Thymus (tissue), 11 donors: ENCODE results near the gene HCFC1. TPM values are rescaled to one million over a fixed set of nuclear protein-coding genes. Genes with fewer than 3 reads are reported as not detected.

ENCODE experiments used
- DNase-seq, 9 donors: peaks; one replicate each; pipeline ENCODE4 v3.0.0-alpha.2; 2013; ENCODE audit warnings: low spot score in 9 of 9, low read depth in 6 of 9, missing footprints in 1 of 9
- H3K27ac ChIP-seq, 2 donors: one replicate each; pipeline ENCODE4 v1.5.1; 2013; ENCODE audit warnings: control low read depth in 1 of 2, low read depth in 1 of 2, low read length in 1 of 2, mild to moderate bottlenecking in 1 of 2, moderate library complexity in 1 of 2
- H3K27me3 ChIP-seq, 2 donors: one replicate each; pipeline ENCODE4 v1.5.1; 2013; ENCODE audit warnings: low read length in 1 of 2; ENCODE audit not compliant: control insufficient read depth in 2 of 2, insufficient read depth in 1 of 2
- H3K36me3 ChIP-seq, 2 donors: one replicate each; pipeline ENCODE4 v1.5.1; 2013; ENCODE audit warnings: low read length in 1 of 2, mild to moderate bottlenecking in 1 of 2, moderate library complexity in 1 of 2; ENCODE audit not compliant: control insufficient read depth in 2 of 2, insufficient read depth in 2 of 2
- H3K4me1 ChIP-seq, 2 donors: one replicate each; pipeline ENCODE4 v1.5.1; 2013; ENCODE audit warnings: low read length in 2 of 2; ENCODE audit not compliant: control insufficient read depth in 2 of 2, insufficient read depth in 2 of 2
- H3K4me3 ChIP-seq, 2 donors: one replicate each; pipeline ENCODE4 v1.5.1; 2013; ENCODE audit warnings: low read length in 2 of 2, control low read depth in 1 of 2, mild to moderate bottlenecking in 1 of 2
- H3K9me3 ChIP-seq, 2 donors: one replicate each; pipeline ENCODE4 v1.5.1; 2013; ENCODE audit warnings: low read length in 1 of 2, mild to moderate bottlenecking in 1 of 2; ENCODE audit not compliant: control insufficient read depth in 2 of 2, insufficient read depth in 1 of 2
- WGBS: extraction: QIAGEN DNeasy Blood & Tissue Kit; methylation state at CpG from one replicate; pipeline ENCODE4 v1.1.7; 2013; 5-methylcytosine and 5-hydroxymethylcytosine counted together
- polyA plus RNA-seq: library from polyadenylated mRNA; stranded (reverse); fragments of 200-250 nt; gene quantifications from one replicate; pipeline ENCODE4 v1.2.3, GENCODE V29; 2013
- total RNA-seq: library from RNA; stranded (reverse); fragments of 120-200 nt; gene quantifications from one replicate; pipeline ENCODE4 v1.2.4, GENCODE V29; 2013
- donor health status: healthy.

The HCFC1 gene
- total and polyA plus RNA-seq, 2 donors = 12.7 to 21.9 TPM

DNA sequence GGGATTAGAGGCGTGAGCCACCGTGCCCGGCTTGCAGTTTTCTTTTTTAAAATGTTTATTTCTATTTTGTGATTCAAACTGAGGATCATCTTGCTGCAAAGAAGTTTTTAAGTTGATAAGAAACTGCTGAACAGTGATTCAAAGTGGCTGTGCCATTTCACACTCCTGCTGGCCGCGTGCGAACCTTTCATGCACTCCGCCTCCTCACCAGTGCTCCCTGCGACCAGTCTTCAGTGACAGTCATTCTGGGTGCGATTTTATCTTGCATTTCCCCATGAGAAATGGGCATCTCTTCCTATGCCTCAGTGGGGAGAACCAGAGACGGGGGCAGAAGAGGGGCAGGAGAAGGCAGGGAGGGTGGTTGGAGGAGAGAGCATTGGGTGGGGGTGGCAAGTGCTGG, 22.4 kb upstream of the HCFC1 start:
- Histone ChIP-seq H3K4me1 (peaks cover 2 to 12% of the 10 kb centered on the region in 2 donors), H3K9me3 (no peaks in the 10 kb centered on the region), H3K36me3 (no peaks in the 10 kb centered on the region), H3K27me3 (peaks cover 0 to 16% of the 10 kb centered on the region in 2 donors), H3K4me3 (no peak overlapping the region), H3K27ac (no peak overlapping the region)
- 95% methylated on average over 10 of the region's 10 CpGs for WGBS
- DNase-seq = no peak

DNA sequence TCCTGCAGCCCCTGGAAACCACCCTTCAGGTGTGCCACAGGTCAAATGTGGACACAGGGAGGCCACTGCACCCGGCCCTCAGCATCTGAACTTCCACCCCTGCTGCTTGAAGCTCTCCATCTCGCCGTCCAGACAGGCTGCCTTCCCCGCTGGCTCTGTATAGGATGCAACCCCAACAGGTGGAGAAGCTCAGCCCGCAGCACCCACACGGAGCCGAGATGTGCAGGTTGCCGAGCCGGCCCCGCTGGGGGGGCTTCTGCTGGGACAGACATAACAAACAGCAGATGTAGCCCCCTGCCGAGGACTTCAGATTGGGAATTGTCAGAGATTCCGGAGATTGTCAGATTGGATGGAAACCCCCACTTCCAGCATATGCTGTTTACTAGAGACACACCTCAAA, 21.5 kb upstream of the HCFC1 start:
- DNase-seq = no peak
- WGBS = 98% methylated on average over 12 of the region's 12 CpGs
- H3K27me3 ChIP-seq = peaks cover 0 to 16% of the 10 kb centered on the region in 2 donors

DNA sequence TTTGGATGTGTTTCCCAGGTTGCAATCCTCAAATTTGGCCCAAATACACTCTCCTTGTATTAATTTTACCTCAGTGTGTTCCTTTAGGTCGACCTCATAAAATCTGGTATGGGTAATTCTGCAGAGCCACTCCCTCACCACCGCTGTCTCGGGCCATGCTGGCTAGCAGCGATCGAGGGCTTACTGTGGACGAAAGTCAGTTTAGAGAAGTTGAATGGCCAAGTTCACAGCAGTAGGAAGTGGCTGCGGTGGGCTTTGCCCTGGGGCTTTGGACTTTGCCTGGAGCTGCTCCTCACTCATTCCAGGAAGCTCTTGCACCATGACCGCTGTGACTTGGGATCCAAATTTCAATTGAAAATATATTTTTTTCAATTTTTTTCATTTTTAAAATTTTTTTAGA, 20.6 kb upstream of the HCFC1 start:
- H3K27ac ChIP-seq = no peak overlapping the region
- no peaks in the 10 kb centered on the region for H3K9me3 ChIP-seq
- H3K4me3 ChIP-seq = no peak overlapping the region
- H3K27me3 ChIP-seq = peaks cover 0 to 15% of the 10 kb centered on the region in 2 donors
- WGBS = 92% methylated on average over 8 of the region's 8 CpGs
- no peaks in the 10 kb centered on the region for H3K36me3 ChIP-seq
- peaks cover 2 to 27% of the 10 kb centered on the region in 2 donors for H3K4me1 ChIP-seq
- no peak for DNase-seq

More for the DNA sequence above, 21.5 kb upstream of the HCFC1 start:
- H3K9me3 ChIP-seq = no peaks in the 10 kb centered on the region
- H3K4me1 ChIP-seq = peaks cover 2 to 20% of the 10 kb centered on the region in 2 donors
- H3K27ac ChIP-seq = no peak overlapping the region
- H3K4me3 ChIP-seq = no peak overlapping the region
- no peaks in the 10 kb centered on the region for H3K36me3 ChIP-seq

DNA sequence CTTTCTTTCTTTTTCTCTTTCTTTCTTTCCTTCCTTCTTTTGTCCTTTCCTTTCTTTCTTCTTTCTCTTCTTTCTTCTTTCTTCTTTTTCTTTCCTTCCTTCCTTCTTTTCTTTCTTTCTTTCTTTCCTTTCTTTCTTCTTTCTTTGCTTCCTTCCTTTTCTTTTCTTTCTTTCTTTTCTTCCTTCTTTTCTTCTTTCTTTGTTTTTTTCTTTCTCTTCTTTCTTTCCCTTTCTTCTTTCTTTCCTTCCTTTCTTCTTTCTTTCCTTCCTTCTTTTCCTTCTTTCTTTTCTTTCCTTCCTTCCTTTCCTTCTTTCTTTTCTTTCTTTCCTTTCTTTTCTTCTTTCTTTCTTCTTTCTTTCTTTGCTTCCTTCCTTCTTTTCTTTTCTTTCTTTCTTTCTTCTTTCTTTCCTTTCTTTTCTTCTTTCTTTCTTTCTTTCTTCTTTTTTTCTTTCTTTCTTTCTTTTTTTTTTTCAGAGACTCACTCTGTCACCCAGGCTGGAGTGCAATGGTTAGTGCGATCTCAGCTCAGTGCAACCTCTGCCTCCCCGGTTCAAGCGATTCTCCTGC, 19.5 kb upstream of the HCFC1 start:
- 98% methylated on average over 3 of the region's 3 CpGs for WGBS
- Histone ChIP-seq H3K9me3 (no peaks in the 10 kb centered on the region), H3K4me1 (peaks cover 2 to 37% of the 10 kb centered on the region in 2 donors), H3K27ac (no peak overlapping the region), H3K36me3 (no peaks in the 10 kb centered on the region), H3K27me3 (peaks cover 0 to 14% of the 10 kb centered on the region in 2 donors), H3K4me3 (no peak overlapping the region)
- DNase-seq = no peak

DNA sequence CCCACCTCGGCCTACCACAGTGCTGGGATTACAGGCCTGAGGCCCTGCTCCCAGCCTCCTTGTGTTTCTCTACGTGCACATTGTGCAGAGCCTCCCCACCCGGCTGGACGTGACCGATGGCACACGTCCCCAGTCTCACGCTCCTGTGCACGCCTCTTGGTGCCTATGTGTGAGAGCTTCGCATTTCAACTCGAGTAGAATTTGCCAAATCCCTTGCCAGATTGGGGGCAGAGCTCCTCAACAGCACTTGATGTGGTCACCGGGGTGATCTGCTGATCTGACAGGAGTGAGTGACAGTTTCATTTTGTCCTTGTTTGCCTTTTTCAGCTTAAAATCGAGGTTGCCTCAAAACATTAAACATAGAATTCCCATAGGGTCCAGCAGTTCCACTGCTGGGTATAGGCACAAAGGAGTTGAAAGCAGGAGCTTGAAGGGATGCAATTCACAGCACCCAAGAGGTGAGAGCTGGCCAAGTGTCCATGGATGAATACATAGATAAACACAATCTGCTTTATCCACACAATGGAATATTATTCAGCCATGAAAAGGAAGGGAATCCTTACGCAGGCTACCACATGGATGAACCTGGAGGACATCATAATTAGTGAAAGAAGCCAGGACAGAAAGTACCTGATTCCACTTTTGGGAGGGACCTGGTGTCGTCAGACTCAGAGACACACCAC, 18.5 kb upstream of the HCFC1 start:
- 48% methylated on average over 14 of the region's 14 CpGs for WGBS
- H3K36me3 ChIP-seq = no peaks in the 10 kb centered on the region
- peak in 1 of 9 donors; percentile 61 for DNase-seq
- peaks cover 4 to 45% of the 10 kb centered on the region in 2 donors for H3K4me1 ChIP-seq
- no peak overlapping the region for H3K4me3 ChIP-seq
- H3K27ac ChIP-seq = peak overlapping the region in 1 of 2 donors; percentile 58
- H3K9me3 ChIP-seq = peaks cover 0 to 3% of the 10 kb centered on the region in 2 donors
- H3K27me3 ChIP-seq = peaks cover 0 to 14% of the 10 kb centered on the region in 2 donors

DNA sequence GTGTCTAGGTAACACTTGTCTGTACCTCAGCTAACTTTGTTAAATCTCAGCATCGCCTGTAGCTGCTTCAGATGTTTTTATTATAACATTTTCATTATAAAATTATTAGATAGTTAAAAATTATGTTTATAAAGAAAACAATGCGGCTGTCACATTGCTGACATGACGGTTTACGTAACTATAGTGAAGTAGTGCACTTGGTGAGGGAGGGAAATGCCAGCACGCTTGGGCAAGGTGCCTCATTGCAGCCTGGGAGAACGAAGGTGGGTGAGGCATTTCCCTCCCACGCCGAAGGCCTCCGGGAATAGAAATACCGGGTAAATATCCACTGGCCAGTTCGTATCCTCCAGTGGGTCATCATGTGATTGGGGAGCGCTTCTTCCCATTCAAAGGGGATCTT, 16.9 kb upstream of the HCFC1 start:
- no peak for DNase-seq
- peaks cover 0 to 4% of the 10 kb centered on the region in 2 donors for H3K9me3 ChIP-seq
- H3K4me1 ChIP-seq = peaks cover 14 to 61% of the 10 kb centered on the region in 2 donors
- H3K4me3 ChIP-seq = no peak overlapping the region
- whole genome bisulfite sequencing = 98% methylated on average over 12 of the region's 12 CpGs
- H3K36me3 ChIP-seq = no peaks in the 10 kb centered on the region
- peaks cover 0 to 21% of the 10 kb centered on the region in 2 donors for H3K27me3 ChIP-seq
- no peak overlapping the region for H3K27ac ChIP-seq

DNA sequence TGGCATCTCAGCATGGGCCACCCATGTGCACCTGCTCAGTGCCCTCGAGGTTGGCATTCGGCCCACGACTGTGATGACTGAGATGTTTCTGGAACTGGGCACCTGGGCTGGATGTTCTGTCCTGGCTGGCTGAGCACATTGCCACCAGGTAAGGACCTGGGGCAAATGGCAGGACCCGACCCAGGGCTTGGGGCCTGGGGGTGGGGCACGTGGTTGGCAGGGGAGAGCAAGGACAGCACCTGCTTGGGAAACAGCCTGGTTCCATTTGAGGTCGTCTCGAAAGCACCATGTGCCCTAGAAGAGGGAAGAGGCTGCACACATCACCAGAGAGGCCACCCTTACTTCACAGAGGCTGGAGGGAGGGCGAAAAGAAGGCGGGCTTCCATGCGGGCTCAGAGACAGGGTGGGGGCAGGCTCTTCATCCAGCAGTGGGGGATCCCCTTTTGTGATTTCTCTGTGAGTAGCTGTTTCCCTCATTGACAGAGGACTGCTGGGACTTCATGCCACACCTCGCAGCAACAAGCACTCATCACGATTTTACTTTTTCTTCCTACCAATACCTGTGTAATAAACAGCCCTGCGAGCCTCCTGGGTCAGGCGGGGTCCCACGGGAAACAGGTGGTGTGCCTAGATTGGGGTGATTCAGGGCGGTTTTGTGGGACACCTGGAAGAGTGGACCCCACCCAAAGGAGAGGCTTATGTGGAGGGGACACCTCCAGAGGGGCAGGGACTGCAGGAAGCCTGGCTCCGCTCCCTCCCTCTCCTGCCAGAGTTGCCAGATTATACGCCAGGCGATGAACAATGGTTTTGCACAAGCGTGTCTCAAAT, 12.9 kb upstream of the HCFC1 start:
- peak in 1 of 9 donors; percentile 61 for DNase-seq
- peaks cover 0 to 4% of the 10 kb centered on the region in 2 donors for H3K9me3 ChIP-seq
- whole genome bisulfite sequencing = 35% methylated on average over 20 of the region's 20 CpGs
- H3K4me3 ChIP-seq = peak overlapping the region; percentile 50 to 54
- peaks cover 33 to 89% of the 10 kb centered on the region in 2 donors for H3K4me1 ChIP-seq
- H3K27me3 ChIP-seq = peaks cover 0 to 33% of the 10 kb centered on the region in 2 donors
- H3K27ac ChIP-seq = peak overlapping the region; percentile 77 to 99
- no peaks in the 10 kb centered on the region for H3K36me3 ChIP-seq

DNA sequence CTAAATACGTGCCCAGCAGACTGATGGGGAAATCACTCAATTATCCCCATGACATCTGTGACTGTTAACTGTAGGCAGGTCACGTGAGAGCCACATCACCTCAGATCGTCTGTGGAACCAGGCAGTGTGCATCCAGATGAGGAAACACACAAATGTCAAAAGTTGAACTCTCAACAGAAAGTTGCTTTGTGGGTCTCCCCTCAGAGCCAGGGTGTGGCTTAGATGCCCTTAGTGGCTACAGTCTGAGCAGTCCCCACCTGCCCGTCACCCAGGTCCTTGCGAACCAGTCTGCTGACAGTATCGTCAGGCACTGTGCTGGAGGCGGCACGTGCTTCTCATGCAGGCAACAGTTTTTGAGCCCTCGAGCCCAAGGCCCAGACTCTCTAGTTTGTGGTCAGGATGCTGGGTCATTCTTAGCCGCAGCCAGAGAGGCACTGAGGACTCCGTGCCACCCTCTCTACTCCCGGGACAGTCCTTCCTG, 11.7 kb upstream of the HCFC1 start:
- Histone ChIP-seq H3K27me3 (peaks cover 0 to 30% of the 10 kb centered on the region in 2 donors), H3K9me3 (peaks cover 0 to 4% of the 10 kb centered on the region in 2 donors), H3K36me3 (no peaks in the 10 kb centered on the region), H3K4me1 (peaks cover 33 to 79% of the 10 kb centered on the region in 2 donors), H3K27ac (peak overlapping the region; percentile 81 to 93), H3K4me3 (no peak overlapping the region)
- 62% methylated on average over 12 of the region's 12 CpGs for WGBS
- peak in 1 of 9 donors; percentile 61 for DNase-seq
